DND-41 (cell line): Measurements from ENCODE around the gene OR51B2.
"Not testable (repeated sequence)": the region's sequence is repeated elsewhere in the genome, so short reads cannot be mapped to it uniquely, and the experiment has no call there.

Experiments used
- ATAC-seq: fragments of 200-7000 bp; cut with Tn5 transposase; 3 replicates; pipeline ENCODE4 v1.9.1; 2021; ENCODE audit warnings: low read depth; ENCODE audit not compliant: insufficient read depth
- DNase-seq: peaks from one replicate; pipeline ENCODE4 v3.0.0-alpha.2; 2020
- H2AFZ ChIP-seq: 2 replicates; pipeline ENCODE4 v1.6.0; 2012; ENCODE audit warnings: low read depth, low read length
- H3K27ac ChIP-seq: 2 replicates; pipeline ENCODE4 v1.5.1; 2012; ENCODE audit warnings: low read length, inconsistent platforms
- H3K27me3 ChIP-seq: fragments of 200-600 bp; sonication (generic); 2 replicates; pipeline ENCODE4 v1.6.0; 2012; ENCODE audit warnings: low read length, mild to moderate bottlenecking, inconsistent platforms; ENCODE audit not compliant: insufficient read depth, poor library complexity
- H3K36me3 ChIP-seq: 2 replicates; pipeline ENCODE4 v1.5.1; 2012; ENCODE audit warnings: low read length, inconsistent platforms; ENCODE audit not compliant: insufficient read depth
- H3K4me1 ChIP-seq: 2 replicates; pipeline ENCODE4 v1.5.1; 2012; ENCODE audit warnings: mild to moderate bottlenecking, low read length; ENCODE audit not compliant: insufficient read depth
- H3K4me2 ChIP-seq: 2 replicates; pipeline ENCODE4 v1.6.0; 2012; ENCODE audit warnings: mild to moderate bottlenecking, moderate library complexity, low read length, inconsistent platforms; ENCODE audit not compliant: insufficient read depth
- H3K4me3 ChIP-seq, 2 experiments: fragments of 200-600 bp in 1 of 2; shearing (Covaris generic) in 1 of 2; 2 replicates each; pipeline ENCODE4 v1.5.1; 2012 to 2016; ENCODE audit warnings: inconsistent platforms in 2 of 2, low read length in 2 of 2, mild to moderate bottlenecking in 2 of 2, low read depth in 1 of 2, moderate library complexity in 1 of 2
- H3K79me2 ChIP-seq: 2 replicates; pipeline ENCODE4 v1.6.0; 2012; ENCODE audit warnings: low read length, inconsistent platforms; ENCODE audit not compliant: insufficient read depth
- H3K9ac ChIP-seq: 2 replicates; pipeline ENCODE4 v1.6.0; 2012; ENCODE audit warnings: low read depth, mild to moderate bottlenecking, inconsistent platforms, low read length, moderate library complexity
- H3K9me3 ChIP-seq: 2 replicates; pipeline ENCODE4 v1.5.1; 2012; ENCODE audit warnings: low read length, moderate library complexity, mild to moderate bottlenecking, inconsistent platforms; ENCODE audit not compliant: insufficient read depth, severe bottlenecking
- H4K20me1 ChIP-seq: 2 replicates; pipeline ENCODE4 v1.6.0; 2012; ENCODE audit warnings: low read length; ENCODE audit not compliant: insufficient read depth
- CTCF ChIP-seq: IDR thresholded peaks from 2 replicates; pipeline ENCODE4 v1.5.1; 2012; ENCODE audit warnings: borderline replicate concordance, low read length, moderate library complexity, mild to moderate bottlenecking; ENCODE audit not compliant: poor library complexity, severe bottlenecking; ENCODE audit errors: extremely low read depth
- EZH2 ChIP-seq: IDR thresholded peaks from 3 replicates; pipeline ENCODE4 v1.6.1; 2012; ENCODE audit warnings: borderline replicate concordance, low read depth, mild to moderate bottlenecking, moderate library complexity, low read length, inconsistent platforms; ENCODE audit not compliant: severe bottlenecking

OR51B2 gene

GRCh38 chr11:5297721-5298323, 26.3 kb downstream of the OR51B2 start:
- H3K4me3 ChIP-seq = no peak overlapping the region
- no peak for TF ChIP-seq CTCF
- TF ChIP-seq EZH2 = no peak
- ATAC-seq (no peak), DNase-seq (no peak)
- no peaks in the 10 kb centered on the region for H4K20me1 ChIP-seq
- no peaks in the 10 kb centered on the region for H3K4me1 ChIP-seq
- H3K79me2 ChIP-seq = no peaks in the 10 kb centered on the region
- no peak overlapping the region for H3K27ac ChIP-seq
- H3K9me3 ChIP-seq = no peaks in the 10 kb centered on the region
- no peaks in the 10 kb centered on the region for H3K36me3 ChIP-seq
- no peak overlapping the region for H2AFZ ChIP-seq
- H3K4me2 ChIP-seq = no peak overlapping the region
- H3K27me3 ChIP-seq = peaks cover 6% of the 10 kb centered on the region
- no peak overlapping the region for H3K9ac ChIP-seq

- not testable (repeated sequence) for H2AFZ ChIP-seq, H3K27me3 ChIP-seq, H3K36me3 ChIP-seq, H3K27ac ChIP-seq, H3K4me1 ChIP-seq, ATAC-seq, DNase-seq, H3K79me2 ChIP-seq, H3K9ac ChIP-seq, H4K20me1 ChIP-seq, H3K4me2 ChIP-seq, H3K4me3 ChIP-seq, H3K9me3 ChIP-seq
These were observed 29.6 kb downstream of the OR51B2 start for GRCh38 chr11:5294342-5294995.

- Histone ChIP-seq H3K4me1 (no peaks in the 10 kb centered on the region), H3K9me3 (no peaks in the 10 kb centered on the region), H3K9ac (no peak overlapping the region), H4K20me1 (no peaks in the 10 kb centered on the region), H3K4me2 (no peak overlapping the region), H3K79me2 (no peaks in the 10 kb centered on the region), H3K4me3 (no peak overlapping the region), H3K27me3 (peaks cover 5% of the 10 kb centered on the region), H2AFZ (no peak overlapping the region), H3K27ac (no peak overlapping the region), H3K36me3 (no peaks in the 10 kb centered on the region)
- TF ChIP-seq CTCF = no peak
- no peak for DNase-seq
- ATAC-seq = no peak
These were observed 31.1 kb downstream of the OR51B2 start for GRCh38 chr11:5293028-5293427.

GRCh38 chr11:5291207-5291838, 32.8 kb downstream of the OR51B2 start:
- H4K20me1 ChIP-seq = no peaks in the 10 kb centered on the region
- no peak for DNase-seq
- no peak overlapping the region for H3K4me2 ChIP-seq
- H2AFZ ChIP-seq = no peak overlapping the region
- no peak overlapping the region for H3K27ac ChIP-seq
- TF ChIP-seq EZH2 (no peak), CTCF (peak; percentile 45)
- no peaks in the 10 kb centered on the region for H3K4me1 ChIP-seq
- H3K27me3 ChIP-seq = no peaks in the 10 kb centered on the region
- H3K9ac ChIP-seq = no peak overlapping the region
- no peaks in the 10 kb centered on the region for H3K36me3 ChIP-seq
- H3K4me3 ChIP-seq = no peak overlapping the region
- no peak for ATAC-seq
- no peaks in the 10 kb centered on the region for H3K79me2 ChIP-seq
- no peaks in the 10 kb centered on the region for H3K9me3 ChIP-seq
